AML-193 (cell line): ENCODE results near the gene CREB5.

Experiments
- DNase-seq, 2 experiments: peaks; one replicate each; lab custom pipeline; 2025; lab: John Stamatoyannopoulos, UW

The CREB5 gene

DNA sequence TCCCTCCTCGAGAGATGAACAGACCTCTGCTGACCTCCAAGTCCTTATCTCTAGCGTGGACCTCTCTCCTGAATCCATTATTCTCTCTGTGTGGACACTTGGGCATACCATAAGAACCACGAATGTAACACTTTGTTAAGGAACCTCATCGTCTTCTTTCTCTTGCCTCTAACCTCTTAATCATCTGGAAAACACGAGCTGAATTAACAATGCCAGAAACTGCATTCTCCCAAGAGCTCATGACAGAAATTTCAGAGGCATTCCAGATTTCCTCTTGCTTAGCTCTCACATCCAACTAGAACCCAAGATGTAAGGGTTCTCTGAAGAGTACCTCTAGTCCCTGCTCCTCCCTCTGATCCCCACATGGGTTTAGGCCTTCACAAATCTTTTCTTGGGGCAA is 444.3 kb downstream of the CREB5 start:
- DNase-seq: no peak

DNA sequence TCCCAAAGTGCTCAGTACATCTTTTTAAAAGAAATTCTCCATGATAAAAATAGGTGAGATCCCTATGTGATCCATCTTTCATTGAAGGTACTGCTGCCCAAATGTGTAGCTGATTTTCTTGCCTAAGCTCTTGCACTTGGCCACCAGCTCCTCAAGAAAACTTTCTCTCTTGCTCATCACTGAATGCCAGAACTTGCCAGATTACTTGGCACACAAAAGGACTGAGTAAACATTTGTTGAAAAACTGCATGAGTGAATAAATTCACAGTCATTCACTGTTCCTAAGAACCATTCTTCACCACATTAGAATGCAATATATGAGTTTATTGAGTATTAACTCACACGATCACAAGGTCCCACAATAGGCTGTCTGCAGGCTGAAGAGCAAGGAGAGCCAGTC is 445.9 kb downstream of the CREB5 start:
- no peak for DNase-seq

DNA sequence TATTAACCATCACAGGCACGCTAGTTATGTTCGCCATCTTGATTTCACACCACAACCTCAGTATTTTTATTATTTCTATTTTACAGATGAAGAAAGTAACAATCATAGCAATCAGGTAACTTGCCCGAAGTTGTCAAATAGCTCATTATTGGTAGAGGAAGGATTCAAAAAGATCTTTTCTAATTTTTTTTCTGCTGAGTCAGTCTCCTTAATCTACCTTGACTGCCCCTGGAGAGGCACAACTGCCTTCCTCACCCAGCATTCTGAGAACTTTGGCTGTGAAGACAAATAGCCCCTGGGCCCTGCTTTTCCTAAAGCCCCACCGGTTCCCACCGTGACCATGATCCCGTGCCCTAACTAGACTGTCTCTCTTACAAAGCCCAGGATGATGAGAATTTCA is 446.6 kb downstream of the CREB5 start:
- DNase-seq: no peak

DNA sequence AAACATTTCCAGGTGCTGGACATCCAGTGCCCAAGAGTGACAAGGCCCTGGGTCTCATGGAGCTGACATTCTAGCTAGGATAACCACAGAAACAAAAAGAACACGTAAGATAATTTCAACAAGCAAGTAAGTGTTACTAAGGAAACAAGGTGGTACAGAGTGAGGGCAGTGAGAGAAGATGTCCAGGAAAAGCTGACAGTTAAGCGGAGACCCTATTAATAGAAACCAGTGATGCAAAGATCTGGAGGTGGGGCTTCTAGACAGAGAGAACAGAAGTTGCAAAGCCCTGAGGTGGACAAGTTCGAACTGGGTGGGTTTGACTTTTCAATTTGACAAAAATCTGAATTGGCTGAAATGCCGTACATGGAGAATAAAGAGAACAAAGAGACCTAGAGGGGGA is 449.5 kb downstream of the CREB5 start:
- DNase-seq: no peak

DNA sequence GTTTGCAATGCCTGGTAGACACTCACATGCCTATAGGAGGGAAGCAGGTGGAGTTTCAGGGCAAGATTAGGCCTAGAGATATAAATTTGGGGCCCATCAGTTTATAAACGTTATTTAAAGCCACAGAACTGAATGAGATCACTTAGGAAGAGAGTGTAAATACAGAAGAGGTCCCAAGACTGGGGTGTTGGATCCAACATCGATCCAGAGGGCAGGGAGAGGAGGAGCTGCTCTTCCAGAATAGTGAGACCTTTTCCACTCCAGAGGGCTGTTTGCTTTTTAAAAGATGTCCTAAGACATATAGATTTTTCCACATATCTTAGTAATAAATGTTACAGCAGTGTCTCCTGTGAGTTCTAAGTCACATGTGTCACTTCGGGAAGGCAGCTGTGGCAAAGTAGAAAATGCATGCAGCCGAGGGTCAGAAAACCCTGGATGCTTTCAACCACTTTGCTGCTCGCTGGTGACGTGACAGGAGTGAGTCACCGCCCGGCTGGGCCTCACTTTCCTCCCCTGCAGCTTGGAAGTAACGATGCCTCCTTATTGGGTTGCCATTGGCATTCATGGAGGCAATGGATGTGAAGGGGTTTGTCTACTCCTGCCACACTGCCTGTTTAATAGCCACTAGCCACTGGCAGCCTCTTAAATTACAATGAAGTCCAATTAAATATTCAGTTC is 450.4 kb downstream of the CREB5 start:
- no peak for DNase-seq

DNA sequence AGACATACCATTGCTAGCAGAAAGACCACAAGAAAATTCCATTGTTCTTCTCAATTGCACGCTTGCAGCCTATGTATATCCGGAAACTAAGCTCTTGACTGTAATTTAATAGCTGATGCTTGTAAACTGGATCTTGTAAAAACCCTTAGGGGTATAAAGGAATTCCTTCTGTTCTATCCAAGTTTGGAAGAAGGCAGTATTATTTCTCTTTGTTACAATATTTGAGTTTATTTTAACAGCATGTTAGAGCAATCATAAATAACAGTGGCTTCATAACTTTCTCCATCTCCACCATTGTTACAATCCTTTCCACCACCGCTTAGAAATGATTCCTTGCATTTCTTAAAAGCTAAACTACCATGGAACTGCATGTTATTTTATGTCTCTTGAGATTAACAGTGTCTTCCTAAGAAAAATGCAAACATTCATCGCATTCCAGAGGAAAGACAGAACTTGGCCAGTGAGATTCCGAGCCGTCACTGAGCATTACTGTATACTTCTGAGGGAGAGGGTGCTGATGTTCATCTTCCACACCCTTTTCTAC is 453.4 kb downstream of the CREB5 start:
- no peak for DNase-seq

DNA sequence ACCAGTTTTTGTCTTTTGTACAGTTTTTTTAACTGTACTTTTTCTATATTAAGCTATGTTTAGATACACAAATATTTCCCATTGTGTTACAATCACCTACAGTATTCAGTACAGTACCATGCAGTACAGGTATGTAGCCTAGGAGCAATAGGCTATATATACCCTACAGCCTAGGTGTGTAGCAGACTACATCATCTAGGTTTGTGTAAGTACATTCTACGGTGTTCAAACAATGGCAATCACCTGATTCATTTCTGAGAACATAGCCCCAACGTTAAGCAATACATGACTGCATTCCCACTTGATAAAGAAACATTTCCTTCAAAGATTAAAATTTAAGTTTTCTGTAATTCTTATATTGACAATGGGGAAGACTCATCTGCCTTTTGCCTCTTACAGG is 456.4 kb downstream of the CREB5 start:
- DNase-seq: no peak

DNA sequence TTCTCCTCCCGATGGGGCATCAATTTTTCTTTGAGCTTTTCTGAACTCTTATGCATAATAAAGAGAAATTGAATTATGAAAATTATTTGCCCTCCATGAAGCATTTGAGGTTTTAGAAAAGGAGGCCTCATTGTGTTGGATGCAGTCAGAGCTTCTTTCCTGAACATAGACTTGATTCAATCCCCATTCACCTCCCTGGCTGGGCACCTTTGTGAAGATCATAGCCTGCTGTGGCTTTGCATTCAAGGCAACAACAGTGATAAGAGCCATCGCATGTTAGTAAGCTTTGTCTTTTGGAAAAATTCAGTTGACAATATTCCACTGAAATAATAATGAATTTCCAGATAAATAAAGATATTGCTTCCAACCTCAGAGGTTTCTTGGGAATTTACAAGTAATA is 458.8 kb downstream of the CREB5 start:
- no peak for DNase-seq

DNA sequence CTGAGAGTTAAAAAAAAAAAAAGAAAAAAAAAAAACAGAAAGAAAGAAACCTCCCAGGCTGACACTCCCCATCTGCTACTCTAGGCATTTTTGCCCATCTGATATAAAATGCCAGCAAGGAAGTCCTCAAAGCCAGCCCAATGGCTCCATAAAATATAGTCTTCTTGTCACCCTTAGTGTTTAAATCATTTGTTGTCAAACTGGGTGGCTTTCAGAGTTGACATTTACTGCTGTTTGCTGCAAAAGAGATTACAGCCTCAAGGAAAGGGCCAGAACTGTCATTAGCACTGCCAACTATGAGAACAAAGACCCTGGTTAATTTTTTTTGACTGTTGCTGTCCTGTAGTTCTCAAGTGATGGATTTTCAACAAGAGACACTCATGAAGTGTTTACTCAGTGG is 459.3 kb downstream of the CREB5 start:
- DNase-seq: no peak

DNA sequence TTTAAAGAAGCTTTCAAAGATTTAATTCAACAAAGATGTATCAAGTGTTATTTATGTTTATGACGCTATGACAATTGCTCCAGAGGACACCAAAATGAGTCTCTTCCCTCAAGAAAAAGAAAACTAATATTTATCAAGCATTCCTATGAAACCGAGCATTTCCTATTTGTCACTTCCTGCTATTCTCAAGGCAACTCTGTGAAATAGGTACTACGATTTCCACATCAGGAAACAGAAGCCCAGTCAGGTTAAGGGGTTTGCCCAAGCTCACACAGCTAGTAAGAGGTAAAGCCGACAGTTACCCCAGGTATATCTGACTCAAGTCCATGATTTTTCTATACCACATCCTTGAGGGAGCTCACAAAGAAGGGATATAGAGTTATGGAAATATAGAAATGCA is 459.9 kb downstream of the CREB5 start:
- no peak for DNase-seq

DNA sequence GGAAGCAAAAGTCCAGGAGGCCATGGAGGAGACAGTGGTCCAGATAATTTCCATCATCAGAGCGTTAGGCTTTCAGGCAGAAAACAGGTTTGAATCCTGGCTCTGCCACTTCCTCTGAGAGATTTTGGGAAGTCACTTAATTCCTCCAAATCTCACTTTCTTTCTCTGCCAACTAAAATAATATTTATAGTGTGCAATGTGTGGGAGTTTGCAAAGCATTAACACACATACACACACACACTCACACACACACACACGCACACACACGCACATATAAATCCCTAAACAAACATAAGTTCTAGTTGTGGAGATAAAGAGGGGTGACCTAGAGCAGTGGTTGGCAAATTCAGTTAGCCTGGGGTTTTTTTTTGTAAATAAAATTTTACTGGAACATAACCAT is 461.0 kb downstream of the CREB5 start:
- DNase-seq: no peak

DNA sequence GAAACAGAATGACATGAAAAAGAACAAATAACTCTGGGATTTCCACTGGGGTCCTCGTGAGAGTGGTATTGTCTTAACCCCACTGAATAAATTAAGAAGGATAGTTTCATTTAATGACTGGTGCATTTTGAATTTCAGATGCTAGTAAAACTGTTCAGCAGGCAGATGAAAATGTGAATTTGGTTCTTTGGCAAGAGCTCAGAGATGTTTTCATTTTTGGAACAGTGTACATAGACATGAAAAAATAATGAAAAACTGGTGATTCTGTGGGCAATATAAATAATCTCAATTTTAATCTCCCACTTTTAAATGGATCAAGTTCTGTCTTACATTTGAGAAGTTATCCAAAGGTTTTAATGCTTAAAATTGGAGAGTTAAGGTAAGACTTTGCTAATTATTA is 461.7 kb downstream of the CREB5 start:
- no peak for DNase-seq
